Measurements from ENCODE around the gene GJB2.

- TF ChIP-seq POLR2A (IDR thresholded peaks at IDR 0.05; ENCODE audit: low read depth, low read length) (no peak), CHD1 (IDR thresholded peaks at IDR 0.05; ENCODE audit: low read depth, low read length) (no peak), CTCF (conservative IDR thresholded peaks at IDR 0.05; ENCODE audit: low read depth, low read length) (no peak), MAFK (IDR thresholded peaks at IDR 0.05; ENCODE audit: low read depth, low read length) (no peak), RFX5 (IDR thresholded peaks at IDR 0.05; ENCODE audit: low read depth, low read length) (no peak), BHLHE40 (IDR thresholded peaks at IDR 0.05; ENCODE audit: low read depth, low read length) (no peak)
Observed at GRCh38 chr13:20191311-20192157, 1.2 kb downstream of the GJB2 start.
